GDM1 (cell line): ENCODE data around the gene ICA1L.

Experiments
- DNase-seq: peaks from one replicate; lab custom pipeline; 2025; lab: John Stamatoyannopoulos, UW

The ICA1L gene

GRCh38 chr2:202743613-202744012, 128.0 kb downstream of the ICA1L start:
- no peak for DNase-seq

DNA sequence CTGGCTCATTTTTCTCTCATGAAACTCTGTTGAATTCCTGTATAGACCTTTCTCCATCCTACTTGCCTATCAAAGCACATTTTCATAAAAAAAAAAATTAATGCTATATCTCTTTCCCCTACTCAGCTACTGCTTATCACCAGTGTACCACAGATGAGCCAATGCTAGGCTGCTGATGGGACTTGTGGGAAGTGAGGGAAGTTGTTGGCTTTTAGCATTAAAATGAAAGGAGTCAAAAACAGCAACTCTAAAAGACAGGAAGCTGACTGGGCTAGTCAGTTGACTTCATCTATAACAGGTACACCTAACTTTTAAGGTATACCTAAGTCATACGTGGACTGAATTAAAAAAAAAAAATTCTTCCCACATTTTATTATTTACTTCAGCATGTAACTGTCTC, 134.7 kb downstream of the ICA1L start:
- DNase-seq: no peak

GRCh38 chr2:202726070-202726469, 145.5 kb downstream of the ICA1L start:
- no peak for DNase-seq

GRCh38 chr2:202723746-202724145, 147.8 kb downstream of the ICA1L start:
- DNase-seq: no peak
